ENCODE data around the gene LYSET. TPM values are rescaled to one million over a fixed set of nuclear protein-coding genes. Genes with fewer than 3 reads are reported as not detected.

LYSET gene
- total and polyA plus RNA-seq, 9 of the 15 experiments (the other 6 are each of a cell fraction or from before 2014, with no cell fraction given), result 7.6 to 36.6 (median 15.9) TPM

DNA sequence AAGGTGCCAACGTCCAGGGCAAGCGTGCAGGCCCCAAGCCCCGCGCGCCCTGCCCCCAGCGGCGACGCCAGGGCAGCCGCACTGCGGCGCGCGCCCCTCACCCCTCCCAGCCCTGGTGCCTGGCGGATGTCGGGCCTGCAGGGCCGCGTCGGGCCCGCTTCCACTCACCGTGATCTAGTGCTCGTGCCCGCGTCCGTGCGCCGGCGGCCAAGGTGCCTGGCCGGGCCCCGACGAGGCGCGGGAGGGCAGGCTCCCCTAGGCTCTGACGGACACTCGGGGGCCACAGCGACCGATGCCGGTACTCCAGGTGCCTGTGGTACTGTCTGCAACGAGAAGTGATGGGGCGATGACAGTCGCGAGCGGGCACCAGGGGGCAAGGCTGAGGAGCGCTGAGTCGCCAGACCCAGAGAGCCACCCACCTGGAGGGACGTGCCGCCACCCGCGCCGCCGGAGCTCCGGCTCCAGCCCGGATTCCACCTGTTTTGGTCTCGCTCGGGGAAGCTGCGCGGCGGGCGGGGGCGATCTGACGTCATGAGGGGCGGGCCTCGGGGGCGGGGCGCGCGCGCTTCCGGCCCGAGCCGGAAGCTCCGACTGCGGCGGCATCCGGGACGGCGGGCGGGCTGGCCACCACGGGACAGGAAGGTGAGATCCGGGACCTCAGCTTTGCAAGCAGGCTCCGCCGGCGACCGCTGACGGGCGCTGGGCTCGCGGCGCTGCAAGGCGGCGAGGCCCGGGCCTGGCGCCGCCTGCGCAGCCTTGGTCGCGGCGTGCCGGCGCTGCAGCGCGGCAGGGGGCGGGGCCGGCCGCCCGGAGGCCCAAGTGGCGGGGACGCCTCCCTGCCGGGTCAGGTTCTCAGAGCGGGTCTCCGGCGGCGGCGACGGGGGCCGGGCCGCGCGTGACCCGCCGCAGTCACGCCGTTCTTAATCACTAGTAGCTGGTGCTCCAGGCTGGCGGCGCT is at the start of gene LYSET, which contains the start of gene MOAP1 (continued):
- no peak for TF ChIP-seq ZNF449 (CRISPR knock-in tag; IDR thresholded peaks at IDR 0.05)
- TF ChIP-seq, protein P1, sequence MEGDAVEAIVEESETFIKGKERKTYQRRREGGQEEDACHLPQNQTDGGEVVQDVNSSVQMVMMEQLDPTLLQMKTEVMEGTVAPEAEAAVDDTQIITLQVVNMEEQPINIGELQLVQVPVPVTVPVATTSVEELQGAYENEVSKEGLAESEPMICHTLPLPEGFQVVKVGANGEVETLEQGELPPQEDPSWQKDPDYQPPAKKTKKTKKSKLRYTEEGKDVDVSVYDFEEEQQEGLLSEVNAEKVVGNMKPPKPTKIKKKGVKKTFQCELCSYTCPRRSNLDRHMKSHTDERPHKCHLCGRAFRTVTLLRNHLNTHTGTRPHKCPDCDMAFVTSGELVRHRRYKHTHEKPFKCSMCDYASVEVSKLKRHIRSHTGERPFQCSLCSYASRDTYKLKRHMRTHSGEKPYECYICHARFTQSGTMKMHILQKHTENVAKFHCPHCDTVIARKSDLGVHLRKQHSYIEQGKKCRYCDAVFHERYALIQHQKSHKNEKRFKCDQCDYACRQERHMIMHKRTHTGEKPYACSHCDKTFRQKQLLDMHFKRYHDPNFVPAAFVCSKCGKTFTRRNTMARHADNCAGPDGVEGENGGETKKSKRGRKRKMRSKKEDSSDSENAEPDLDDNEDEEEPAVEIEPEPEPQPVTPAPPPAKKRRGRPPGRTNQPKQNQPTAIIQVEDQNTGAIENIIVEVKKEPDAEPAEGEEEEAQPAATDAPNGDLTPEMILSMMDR (IDR thresholded peaks at IDR 0.05 in 2 of 3, conservative IDR thresholded peaks at IDR 0.05 in 1 of 3; ENCODE audit: insufficient read depth in 2 of 3, low read depth in 1 of 3, low read length in 3 of 3), result peak in 2 of 3 experiments; percentile 11 to 32; a peak in 1 of 6 replicates
- no peak for TF ChIP-seq TCF7L2 (IDR thresholded peaks at IDR 0.05; ENCODE audit: low read depth, low read length)
- no peak for TF ChIP-seq HMGXB4 (CRISPR knock-in tag; IDR thresholded peaks at IDR 0.05)
- no peak for TF ChIP-seq NR2F6 (CRISPR knock-in tag; IDR thresholded peaks at IDR 0.05)
- no peak for TF ChIP-seq NR2C2 (CRISPR knock-in tag; IDR thresholded peaks at IDR 0.05)
- TF ChIP-seq NR2C2 (tag; IDR thresholded peaks at IDR 0.05), result peak; percentile 57; the same call in 1 of the 2 replicates
- TF ChIP-seq PHF21A (IDR thresholded peaks at IDR 0.05; ENCODE audit: borderline replicate concordance, low read depth), result no peak
- no peak for TF ChIP-seq MTA2 (IDR thresholded peaks at IDR 0.05; ENCODE audit: low read depth)
- TF ChIP-seq TAF7 (tag; IDR thresholded peaks at IDR 0.05), result no peak
- TF ChIP-seq, protein P2, sequence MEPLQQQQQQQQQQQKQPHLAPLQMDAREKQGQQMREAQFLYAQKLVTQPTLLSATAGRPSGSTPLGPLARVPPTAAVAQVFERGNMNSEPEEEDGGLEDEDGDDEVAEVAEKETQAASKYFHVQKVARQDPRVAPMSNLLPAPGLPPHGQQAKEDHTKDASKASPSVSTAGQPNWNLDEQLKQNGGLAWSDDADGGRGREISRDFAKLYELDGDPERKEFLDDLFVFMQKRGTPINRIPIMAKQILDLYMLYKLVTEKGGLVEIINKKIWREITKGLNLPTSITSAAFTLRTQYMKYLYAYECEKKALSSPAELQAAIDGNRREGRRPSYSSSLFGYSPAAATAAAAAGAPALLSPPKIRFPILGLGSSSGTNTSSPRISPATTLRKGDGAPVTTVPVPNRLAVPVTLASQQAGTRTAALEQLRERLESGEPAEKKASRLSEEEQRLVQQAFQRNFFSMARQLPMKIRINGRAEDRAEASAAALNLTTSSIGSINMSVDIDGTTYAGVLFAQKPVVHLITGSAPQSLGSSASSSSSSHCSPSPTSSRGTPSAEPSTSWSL (CRISPR knock-in tag; IDR thresholded peaks at IDR 0.05; ENCODE audit: borderline replicate concordance), result no peak
- peak; percentile 35 for TF ChIP-seq ZFP36 (IDR thresholded peaks at IDR 0.05; ENCODE audit: low read depth, low read length, partially characterized antibody)
- no peak for TF ChIP-seq RNF219 (CRISPR knock-in tag; IDR thresholded peaks at IDR 0.05)
- TF ChIP-seq MCM3 (IDR thresholded peaks at IDR 0.05), result no peak
- TF ChIP-seq ZNF717 (CRISPR knock-in tag; IDR thresholded peaks at IDR 0.05), result no peak
- no peak for TF ChIP-seq RBM34 (IDR thresholded peaks at IDR 0.05; ENCODE audit: borderline replicate concordance, insufficient read depth, low read length)
- no peak for TF ChIP-seq NCOA2 (IDR thresholded peaks at IDR 0.05; ENCODE audit: partially characterized antibody in 2 of 2)
- TF ChIP-seq BRD9 (IDR thresholded peaks at IDR 0.05; ENCODE audit: low read depth, partially characterized antibody), result no peak

Data from K562 (cell line).